HCT116 (cell line): ENCODE results near the gene PACRG. TPM values are rescaled to one million over a fixed set of nuclear protein-coding genes. Genes with fewer than 3 reads are reported as not detected.

Experiments
- ATAC-seq: fragments of 200-7000 bp; cut with Tn5 transposase; 2 replicates; pipeline ENCODE4 v1.9.1; 2020; ENCODE audit warnings: mild to moderate bottlenecking, moderate library complexity
- BruUV-seq: library from RNA; stranded (reverse); fragments of 400-500 nt; replicated peaks from 2 replicates; lab custom pipeline; 2021; lab: Mats Ljungman, UMichigan
- CTCF ChIA-PET: fragments of 300-600 bp; sonication (Branson Sonifier 250); formaldehyde crosslinking; loops from one replicate; lab custom pipeline; 2021; ENCODE audit warnings: antibody characterized with exemption; lab: Charles Lee
- POLR2A ChIA-PET: fragments of 300-600, 350-600 bp; sonication (Branson Sonifier 250); formaldehyde crosslinking; loops from one replicate; lab custom pipeline; 2021; ENCODE audit warnings: antibody characterized with exemption; lab: Charles Lee
- RAD21 ChIA-PET, 2 experiments: fragments of 300-600 bp; sonication (Branson Sonifier 250); formaldehyde crosslinking; loops; one replicate each; lab custom pipeline; 2023; ENCODE audit warnings: low total read pairs in 2 of 2; ENCODE audit not compliant: uncharacterized antibody in 2 of 2, unreplicated experiment in 2 of 2, low non-redundant PET in 1 of 2; lab: Charles Lee
- DNase-seq: peaks from one replicate; pipeline ENCODE4 v3.0.0-alpha.2; 2010; ENCODE audit warnings: low read depth, low spot score
- H2AFZ ChIP-seq: fragments of 200-600 bp; shearing (Covaris generic), sonication (generic); 2 replicates; pipeline ENCODE4 v1.6.1; 2017; ENCODE audit warnings: low read depth, mixed run types, mixed read lengths, antibody characterized with exemption, low read length; ENCODE audit not compliant: poor library complexity, severe bottlenecking
- H3K27ac ChIP-seq: 2 replicates; pipeline ENCODE4 v1.5.1; 2012; ENCODE audit warnings: low read depth, low read length
- H3K27me3 ChIP-seq: fragments of 200-600 bp; sonication (generic); 2 replicates; pipeline ENCODE4 v1.6.1; 2016; ENCODE audit warnings: mixed run types, low read length, mixed read lengths; ENCODE audit not compliant: insufficient read depth
- H3K36me3 ChIP-seq, 2 experiments: fragments of 200-500 bp in 1 of 2; fragments of 200-600 bp in 1 of 2; sonication (Bioruptor generic) in 1 of 2; sonication (generic) in 1 of 2; 2 replicates each; pipeline versions ENCODE4 v1.5.1 to v1.6.1; 2014 to 2016; ENCODE audit warnings: low read length in 2 of 2, inconsistent platforms in 1 of 2, mixed read lengths in 1 of 2, mixed run types in 1 of 2; ENCODE audit not compliant: insufficient read depth in 2 of 2, control insufficient read depth in 1 of 2
- H3K4me1 ChIP-seq, 2 experiments: fragments of 200-600 bp in 1 of 2; sonication (generic) in 1 of 2; 2 replicates each; pipeline versions ENCODE4 v1.5.1 to v1.6.1; 2012 to 2017; ENCODE audit warnings: low read length in 2 of 2, inconsistent platforms in 1 of 2, mild to moderate bottlenecking in 1 of 2, mixed read lengths in 1 of 2, mixed run types in 1 of 2, moderate library complexity in 1 of 2; ENCODE audit not compliant: insufficient read depth in 2 of 2, control insufficient read depth in 1 of 2
- H3K4me2 ChIP-seq: fragments of 200-600 bp; sonication (generic); 2 replicates; pipeline ENCODE4 v1.6.1; 2017; ENCODE audit warnings: mixed run types, low read length, mixed read lengths
- H3K4me3 ChIP-seq, 2 experiments: fragments of 200-600 bp in 1 of 2; sonication (generic) in 1 of 2; replicated peaks in 1 of 2; 2 replicates each; pipeline ENCODE4 v1.5.1; 2011 to 2016; ENCODE audit warnings: low read length in 2 of 2, control low read depth in 1 of 2, low read depth in 1 of 2, mild to moderate bottlenecking in 1 of 2, mixed read lengths in 1 of 2, mixed run types in 1 of 2
- H3K79me2 ChIP-seq: fragments of 200-600 bp; sonication (generic); 2 replicates; pipeline ENCODE4 v1.6.1; 2017; ENCODE audit warnings: mild to moderate bottlenecking, mixed run types, low read length, moderate library complexity, mixed read lengths; ENCODE audit not compliant: insufficient read depth
- H3K9ac ChIP-seq: fragments of 200-600 bp; sonication (generic); 2 replicates; pipeline ENCODE4 v1.6.1; 2016; ENCODE audit warnings: low read length, mixed read lengths
- H3K9me2 ChIP-seq: fragments of 200-600 bp; sonication (generic), shearing (Covaris generic); 2 replicates; pipeline ENCODE4 v1.6.1; 2017; ENCODE audit warnings: mixed run types, mild to moderate bottlenecking, moderate library complexity; ENCODE audit not compliant: insufficient read depth
- H3K9me3 ChIP-seq, 2 experiments: fragments of 200-500 bp in 1 of 2; fragments of 200-600 bp in 1 of 2; sonication (Bioruptor generic) in 1 of 2; sonication (generic) in 1 of 2; 2 replicates each; pipeline ENCODE4 v1.6.1; 2014 to 2017; ENCODE audit warnings: low read length in 2 of 2, mixed read lengths in 2 of 2, inconsistent platforms in 1 of 2, low read depth in 1 of 2, mild to moderate bottlenecking in 1 of 2, mixed run types in 1 of 2, moderate library complexity in 1 of 2; ENCODE audit not compliant: control insufficient read depth in 1 of 2, insufficient read depth in 1 of 2
- H4K20me1 ChIP-seq: fragments of 200-600 bp; sonication (generic), shearing (Covaris generic); 2 replicates; pipeline ENCODE4 v1.6.1; 2017; ENCODE audit warnings: mixed run types, mild to moderate bottlenecking, moderate library complexity; ENCODE audit not compliant: insufficient read depth
- CEBPB ChIP-seq: IDR thresholded peaks from 2 replicates; pipeline ENCODE4 v1.6.1; 2012; ENCODE audit warnings: low read depth
- EGR1 ChIP-seq: IDR thresholded peaks from 2 replicates; pipeline ENCODE4 v1.6.1; 2012; ENCODE audit warnings: low read depth
- FOSL1 ChIP-seq: IDR thresholded peaks from 2 replicates; pipeline ENCODE4 v1.6.1; 2012; ENCODE audit warnings: low read depth
- POLR2AphosphoS5 ChIP-seq: IDR thresholded peaks from 2 replicates; pipeline ENCODE4 v1.6.1; 2011; ENCODE audit warnings: mild to moderate bottlenecking, low read depth, low read length, moderate library complexity
- RAD21 ChIP-seq: IDR thresholded peaks from 2 replicates; pipeline ENCODE4 v1.6.1; 2012; ENCODE audit warnings: low read depth, mild to moderate bottlenecking
- SP1 ChIP-seq: IDR thresholded peaks from 2 replicates; pipeline ENCODE4 v1.6.1; 2012; ENCODE audit warnings: low read depth
- SRF ChIP-seq: IDR thresholded peaks from 2 replicates; pipeline ENCODE4 v1.6.1; 2012; ENCODE audit warnings: low read depth
- ZFX ChIP-seq: fragments of 450-650 bp; IDR thresholded peaks from 2 replicates; pipeline ENCODE4 v1.6.1; 2017
- ZNF274 ChIP-seq: fragments of 200-500 bp; sonication (Bioruptor generic); IDR thresholded peaks from 2 replicates; pipeline ENCODE4 v1.6.1; 2014; ENCODE audit warnings: mild to moderate bottlenecking, low read depth, low read length, inconsistent platforms
- intact Hi-C: fragments of 100-400 bp; cut with micrococcal nuclease; formaldehyde crosslinking; loops from 2 replicates; pipeline ENCODE4 v1.10.0; 2022
- total RNA-seq: library from RNA; stranded (reverse); gene quantifications from one replicate; pipeline ENCODE4 v1.2.1, GENCODE V29; 2021; ENCODE audit not compliant: unreplicated experiment
- TF ChIP-seq, protein P1 (sequence below), 3 experiments: fragments of 200-600 bp in 1 of 3; sonication (generic) in 1 of 3; IDR thresholded peaks in 2 of 3; conservative IDR thresholded peaks in 1 of 3; 2 replicates each; pipeline ENCODE4 v1.5.1; 2012 to 2017; ENCODE audit warnings: low read depth in 2 of 3, low read length in 2 of 3, antibody characterized with exemption in 1 of 3, borderline replicate concordance in 1 of 3, control low read depth in 1 of 3, mild to moderate bottlenecking in 1 of 3, mixed read lengths in 1 of 3, mixed run types in 1 of 3, moderate library complexity in 1 of 3; ENCODE audit not compliant: insufficient read depth in 1 of 3
- TF ChIP-seq, protein P2 (sequence below): IDR thresholded peaks from 2 replicates; pipeline ENCODE4 v1.6.1; 2012

Gene PACRG
- total RNA-seq, 1 experiment from 2014 or later, result 0.71 TPM

DNA sequence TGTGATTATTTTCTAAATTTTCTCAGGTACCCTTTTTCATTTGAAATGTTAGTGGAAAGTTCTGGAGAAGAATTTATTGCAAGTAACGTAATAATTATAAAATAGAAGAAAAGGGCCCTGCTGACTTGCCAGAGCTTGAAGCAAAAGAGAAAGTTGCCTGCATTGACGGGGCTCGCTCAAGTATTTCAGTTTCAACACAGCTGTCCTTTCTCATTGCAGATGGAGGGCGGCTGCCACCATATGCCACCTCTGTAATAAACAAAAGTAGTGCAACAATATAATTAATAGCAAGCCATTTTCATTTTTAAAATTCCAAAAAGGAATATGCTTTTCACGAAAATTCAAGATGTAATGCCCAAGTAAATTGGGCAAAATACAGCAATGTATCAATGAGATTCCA, 246.2 kb downstream of the PACRG start:
- ChIA-PET CTCF (no interaction called here), POLR2A (no interaction called here), RAD21 (no interaction called here)
- no peak overlapping the region for H2AFZ ChIP-seq
- no peaks in the 10 kb centered on the region for H3K4me1 ChIP-seq
- H3K4me3 ChIP-seq, result no peak overlapping the region
- no peaks in the 10 kb centered on the region for H3K79me2 ChIP-seq
- H3K27me3 ChIP-seq, result no peaks in the 10 kb centered on the region
- no peaks in the 10 kb centered on the region for H3K36me3 ChIP-seq
- no peak overlapping the region for H3K4me2 ChIP-seq
- TF ChIP-seq FOSL1 (no peak), EGR1 (no peak), RAD21 (no peak), ZNF274 (no peak), ZFX (no peak), SRF (no peak), SP1 (no peak), CEBPB (no peak)
- TF ChIP-seq, protein P1, sequence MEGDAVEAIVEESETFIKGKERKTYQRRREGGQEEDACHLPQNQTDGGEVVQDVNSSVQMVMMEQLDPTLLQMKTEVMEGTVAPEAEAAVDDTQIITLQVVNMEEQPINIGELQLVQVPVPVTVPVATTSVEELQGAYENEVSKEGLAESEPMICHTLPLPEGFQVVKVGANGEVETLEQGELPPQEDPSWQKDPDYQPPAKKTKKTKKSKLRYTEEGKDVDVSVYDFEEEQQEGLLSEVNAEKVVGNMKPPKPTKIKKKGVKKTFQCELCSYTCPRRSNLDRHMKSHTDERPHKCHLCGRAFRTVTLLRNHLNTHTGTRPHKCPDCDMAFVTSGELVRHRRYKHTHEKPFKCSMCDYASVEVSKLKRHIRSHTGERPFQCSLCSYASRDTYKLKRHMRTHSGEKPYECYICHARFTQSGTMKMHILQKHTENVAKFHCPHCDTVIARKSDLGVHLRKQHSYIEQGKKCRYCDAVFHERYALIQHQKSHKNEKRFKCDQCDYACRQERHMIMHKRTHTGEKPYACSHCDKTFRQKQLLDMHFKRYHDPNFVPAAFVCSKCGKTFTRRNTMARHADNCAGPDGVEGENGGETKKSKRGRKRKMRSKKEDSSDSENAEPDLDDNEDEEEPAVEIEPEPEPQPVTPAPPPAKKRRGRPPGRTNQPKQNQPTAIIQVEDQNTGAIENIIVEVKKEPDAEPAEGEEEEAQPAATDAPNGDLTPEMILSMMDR (IDR thresholded peaks at IDR 0.05 in 2 of 3, conservative IDR thresholded peaks at IDR 0.05 in 1 of 3; ENCODE audit: borderline replicate concordance in 1 of 3, insufficient read depth in 1 of 3, low read depth in 2 of 3, low read length in 2 of 3), result no peak
- no peak overlapping the region for H3K27ac ChIP-seq
- H3K9me3 ChIP-seq, result no peaks in the 10 kb centered on the region
- H4K20me1 ChIP-seq, result no peaks in the 10 kb centered on the region
- H3K9ac ChIP-seq, result no peak overlapping the region
- BruUV-seq, result no TSS peak
- intact Hi-C loops, result no loop called here
- DNase-seq (no peak), ATAC-seq (no peak)
- no peaks in the 10 kb centered on the region for H3K9me2 ChIP-seq

DNA sequence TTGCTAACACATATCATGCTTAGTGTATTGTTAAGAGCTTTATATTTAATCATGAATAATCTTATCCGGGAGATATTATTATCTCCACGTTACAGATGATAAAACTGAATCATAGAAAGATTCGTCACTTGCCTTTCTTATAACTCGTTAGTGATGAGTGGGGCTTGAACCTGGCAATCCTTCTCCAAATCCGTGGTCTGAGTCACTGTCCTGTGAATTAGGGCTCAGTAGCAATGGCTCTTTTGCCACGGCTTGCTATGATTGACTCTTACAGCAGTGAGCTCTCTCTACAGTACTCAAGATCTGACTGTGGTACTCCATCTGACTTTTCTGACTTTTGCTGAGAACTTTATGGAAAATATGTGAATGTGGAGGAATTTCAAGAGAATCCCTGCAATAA, 246.9 kb downstream of the PACRG start:
- ChIA-PET CTCF (no interaction called here), RAD21 (no interaction called here), POLR2A (no interaction called here)
- no peaks in the 10 kb centered on the region for H3K27me3 ChIP-seq
- no peak overlapping the region for H3K9ac ChIP-seq
- no peak for DNase-seq
- no peak for ATAC-seq
- H3K4me3 ChIP-seq, result no peak overlapping the region
- H3K9me2 ChIP-seq, result no peaks in the 10 kb centered on the region
- intact Hi-C loops, result no loop called here
- no peaks in the 10 kb centered on the region for H3K79me2 ChIP-seq
- no peak overlapping the region for H3K4me2 ChIP-seq
- no peaks in the 10 kb centered on the region for H3K36me3 ChIP-seq
- no TSS peak for BruUV-seq
- TF ChIP-seq ZFX (no peak), POLR2AphosphoS5 (no peak)
- TF ChIP-seq, protein P2, sequence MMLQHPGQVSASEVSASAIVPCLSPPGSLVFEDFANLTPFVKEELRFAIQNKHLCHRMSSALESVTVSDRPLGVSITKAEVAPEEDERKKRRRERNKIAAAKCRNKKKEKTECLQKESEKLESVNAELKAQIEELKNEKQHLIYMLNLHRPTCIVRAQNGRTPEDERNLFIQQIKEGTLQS, result no peak
- H3K27ac ChIP-seq, result no peak overlapping the region
- no peaks in the 10 kb centered on the region for H3K9me3 ChIP-seq
- no peaks in the 10 kb centered on the region for H4K20me1 ChIP-seq
- no peaks in the 10 kb centered on the region for H3K4me1 ChIP-seq
- no peak overlapping the region for H2AFZ ChIP-seq
